GM20431 (cell line): Measurements from ENCODE around the gene PHKG2.
"Not testable (repeated sequence)": the region's sequence is repeated elsewhere in the genome, so short reads cannot be mapped to it uniquely, and the experiment has no call there.

Source experiments
- in situ Hi-C: fragments of 300-500 bp; cut with MseI, MboI; formaldehyde crosslinking; loops from one replicate; pipeline ENCODE4 v1.15.0; 2020; ENCODE audit warnings: low sequenced_read_pairs; ENCODE audit not compliant: unreplicated experiment

The PHKG2 gene

DNA sequence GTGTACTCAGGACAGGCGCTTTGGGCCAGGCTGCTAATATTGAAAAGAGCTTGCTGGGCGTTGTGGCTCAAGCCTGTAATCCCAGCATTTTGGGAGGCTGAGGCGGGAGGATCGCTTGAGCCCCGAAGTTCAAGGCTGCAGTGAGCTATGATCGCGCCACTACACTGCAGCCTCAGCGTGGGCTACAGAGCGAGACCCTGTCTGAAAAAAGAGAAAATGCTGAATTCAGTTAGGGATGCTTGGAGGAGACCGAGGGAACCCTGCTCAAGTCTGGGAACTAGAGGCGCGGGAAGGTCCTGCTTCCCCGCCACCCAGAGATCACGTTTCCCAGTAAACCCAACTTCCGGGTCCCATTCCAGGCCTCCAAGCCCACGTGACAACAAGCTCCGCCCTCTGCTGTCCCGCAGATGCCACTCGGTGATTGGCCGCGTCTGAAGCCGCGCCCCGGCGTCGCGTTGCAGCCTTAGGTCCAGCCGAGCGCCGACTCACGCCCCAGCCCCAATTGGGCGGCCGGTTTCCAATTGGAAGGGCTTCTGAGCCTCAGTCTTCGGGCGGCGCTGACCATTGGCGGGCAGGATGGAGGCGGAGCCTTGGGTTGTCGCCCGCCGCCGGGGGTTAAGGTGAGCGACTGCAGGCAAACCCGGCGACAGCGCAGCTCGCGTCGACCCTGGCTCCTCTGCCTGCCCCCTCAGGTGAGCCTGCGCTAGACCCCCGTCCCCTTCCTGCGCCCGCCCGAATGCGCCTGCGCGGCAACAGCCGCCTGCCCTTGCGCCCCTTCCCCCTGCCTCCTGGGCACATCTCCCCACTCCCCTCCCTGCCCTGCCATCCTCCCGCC is at the start of gene PHKG2:
Gene PHKG2, plus strand, starts transcription at position 627 of the 835 bp plus-strand sequence. CDS start 396 bp downstream, outside the sequence.
- in situ Hi-C loops: no loop called here

- in situ Hi-C loops: no loop called here
These were observed 49.2 kb upstream of the PHKG2 start, which contains the start of gene SRCAP for GRCh38 chr16:30698816-30699614. SRCAP (plus strand) TSS chr16:30699171; CDS start chr16:30700825, 1,654 bp downstream.

DNA sequence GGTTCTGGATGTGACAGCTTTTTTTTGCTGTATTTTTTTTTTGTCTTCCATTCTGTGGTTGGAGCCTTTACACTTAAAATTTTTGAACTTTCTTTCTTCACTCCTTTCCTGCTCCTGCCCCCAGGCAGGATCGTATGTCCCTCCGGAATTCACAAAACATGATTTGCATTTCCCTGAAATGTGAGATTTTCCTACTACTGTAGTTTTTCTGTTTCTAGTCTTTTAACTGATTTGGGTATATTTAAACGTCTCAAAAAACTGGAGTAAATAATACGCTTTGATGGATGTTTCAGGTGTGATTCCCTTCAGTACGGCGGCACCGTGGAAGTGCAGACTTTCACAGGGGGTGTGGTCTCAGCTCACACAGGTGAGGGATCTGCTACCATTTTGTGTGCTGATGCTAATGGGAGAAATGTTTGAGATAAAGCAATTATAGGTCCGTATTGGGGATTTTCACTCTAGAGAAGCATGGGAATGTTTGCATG is 48.6 kb upstream of the PHKG2 start:
- in situ Hi-C loops: no loop called here

- in situ Hi-C loops: no loop called here
These were observed 47.7 kb upstream of the PHKG2 start for GRCh38 chr16:30700491-30700890.

GRCh38 chr16:30700971-30701370 is 47.3 kb upstream of the PHKG2 start:
- in situ Hi-C loops: no loop called here

DNA sequence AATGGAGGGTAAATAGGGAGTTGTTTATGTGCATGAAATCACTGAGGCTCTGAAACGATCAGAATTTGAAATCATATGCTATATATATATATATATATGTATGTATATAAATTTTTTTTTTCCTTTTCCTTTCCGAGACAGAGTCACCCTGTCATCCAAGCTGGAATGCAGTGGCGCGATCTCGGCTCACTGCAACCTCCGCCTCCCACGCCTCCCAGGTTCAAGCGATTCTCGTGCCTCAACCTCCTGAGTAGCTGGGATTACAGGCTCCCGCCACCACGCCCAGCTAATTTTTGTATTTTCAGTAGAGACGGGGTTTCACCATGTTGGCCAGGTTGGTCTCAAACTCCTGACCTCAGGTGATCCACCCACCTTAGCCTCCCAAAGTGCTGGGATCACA is 45.2 kb upstream of the PHKG2 start:
- in situ Hi-C loops: not testable (repeated sequence)

- in situ Hi-C loops: no loop called here
These were observed 44.3 kb upstream of the PHKG2 start for GRCh38 chr16:30703971-30704370.

DNA sequence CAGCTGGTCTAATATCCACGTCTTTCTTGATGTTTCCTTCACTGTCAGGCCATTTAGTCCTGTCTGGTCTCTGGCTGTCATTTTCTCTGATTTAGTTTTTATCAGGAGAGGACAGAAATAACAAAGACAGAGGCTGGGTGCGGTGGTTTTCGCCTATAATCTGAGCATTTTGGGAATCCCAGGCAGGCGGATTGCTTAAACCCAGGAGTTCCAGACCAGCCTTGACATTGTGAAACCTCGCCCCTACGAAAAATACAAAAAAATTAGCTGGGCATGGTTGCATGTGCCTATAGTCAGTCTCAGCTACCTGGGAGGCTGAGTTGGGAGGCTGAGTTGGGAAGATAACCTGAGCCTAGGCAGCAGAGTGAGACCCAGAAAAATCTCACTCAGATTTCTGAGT is 42.2 kb upstream of the PHKG2 start:
- in situ Hi-C loops: no loop called here

GRCh38 chr16:30710971-30711370 is 37.3 kb upstream of the PHKG2 start:
- in situ Hi-C loops: no loop called here

- in situ Hi-C loops: no loop called here
These were observed 36.5 kb upstream of the PHKG2 start for GRCh38 chr16:30711712-30712111.

GRCh38 chr16:30715750-30716445 is 32.3 kb upstream of the PHKG2 start:
- in situ Hi-C loops: no loop called here

DNA sequence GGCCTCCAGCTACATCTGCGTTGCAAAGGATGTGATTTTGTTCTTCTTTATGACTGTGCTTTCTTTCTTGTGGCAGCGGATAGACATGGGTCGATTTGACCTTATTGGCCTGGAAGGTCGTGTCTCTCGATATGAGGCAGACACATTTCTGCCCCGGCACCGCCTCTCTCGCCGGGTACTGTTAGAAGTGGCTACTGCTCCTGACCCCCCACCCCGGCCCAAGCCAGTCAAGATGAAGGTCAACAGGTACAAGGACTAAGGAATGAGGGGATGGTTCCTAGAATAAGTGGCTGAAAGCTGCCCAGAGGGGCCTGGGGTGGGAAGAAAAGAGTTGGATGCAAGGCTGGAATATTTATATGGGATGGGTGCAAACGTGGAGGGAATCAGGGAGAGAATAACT is 28.1 kb upstream of the PHKG2 start:
- in situ Hi-C loops: no loop called here

GRCh38 chr16:30720694-30721093 is 27.5 kb upstream of the PHKG2 start:
- in situ Hi-C loops: no loop called here

GRCh38 chr16:30721167-30721566 is 27.1 kb upstream of the PHKG2 start:
- in situ Hi-C loops: no loop called here

DNA sequence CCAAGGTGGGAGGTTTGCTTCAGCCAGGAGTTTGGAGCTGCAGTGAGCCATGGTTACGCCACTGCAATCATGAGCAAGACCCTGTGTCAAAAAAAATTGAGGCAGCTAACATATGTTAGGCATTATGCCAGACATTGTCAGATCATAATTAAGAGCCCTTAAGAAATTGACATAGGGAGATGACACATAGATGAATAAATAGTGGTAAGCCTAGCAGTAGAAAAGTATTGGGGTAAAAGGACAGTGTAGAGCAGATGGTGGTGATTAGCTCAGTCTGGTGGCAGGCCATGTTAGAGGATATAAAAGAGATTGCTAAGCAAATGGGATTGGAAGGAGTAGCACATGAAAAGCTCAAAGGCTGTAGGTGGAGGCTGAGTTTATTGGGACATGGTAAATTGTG is 26.6 kb upstream of the PHKG2 start:
- in situ Hi-C loops: no loop called here

GRCh38 chr16:30722443-30722842 is 25.8 kb upstream of the PHKG2 start:
- in situ Hi-C loops: no loop called here

DNA sequence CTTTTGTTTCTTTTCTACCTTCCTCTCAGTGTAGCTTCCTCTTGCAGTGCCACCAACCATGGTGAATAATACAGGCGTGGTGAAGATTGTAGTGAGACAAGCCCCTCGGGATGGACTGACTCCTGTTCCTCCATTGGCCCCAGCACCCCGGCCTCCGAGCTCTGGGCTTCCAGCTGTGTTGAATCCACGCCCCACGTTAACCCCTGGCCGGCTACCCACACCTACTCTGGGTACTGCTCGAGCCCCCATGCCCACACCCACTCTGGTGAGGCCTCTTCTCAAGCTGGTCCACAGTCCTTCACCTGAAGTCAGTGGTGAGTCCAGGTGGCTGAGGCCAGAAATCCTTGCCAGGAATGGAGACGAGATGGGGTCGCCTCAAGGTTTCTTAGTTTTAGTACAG is 25.3 kb upstream of the PHKG2 start:
- in situ Hi-C loops: no loop called here

DNA sequence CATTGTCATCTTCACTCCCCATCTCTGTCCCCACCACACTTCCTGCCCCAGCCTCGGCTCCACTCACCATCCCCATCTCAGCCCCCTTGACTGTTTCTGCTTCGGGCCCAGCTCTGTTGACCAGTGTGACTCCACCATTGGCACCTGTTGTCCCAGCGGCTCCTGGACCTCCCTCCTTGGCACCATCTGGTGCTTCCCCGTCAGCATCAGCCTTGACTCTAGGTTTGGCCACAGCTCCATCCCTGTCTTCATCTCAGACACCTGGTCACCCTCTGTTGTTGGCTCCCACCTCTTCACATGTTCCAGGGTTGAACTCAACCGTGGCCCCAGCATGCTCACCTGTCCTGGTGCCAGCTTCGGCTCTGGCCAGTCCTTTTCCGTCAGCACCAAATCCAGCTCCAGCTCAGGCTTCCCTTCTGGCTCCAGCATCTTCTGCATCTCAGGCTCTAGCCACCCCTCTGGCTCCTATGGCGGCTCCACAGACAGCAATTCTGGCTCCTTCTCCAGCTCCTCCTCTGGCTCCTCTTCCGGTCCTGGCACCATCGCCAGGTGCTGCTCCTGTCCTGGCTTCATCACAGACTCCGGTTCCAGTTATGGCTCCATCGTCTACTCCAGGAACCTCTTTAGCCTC is 24.4 kb upstream of the PHKG2 start:
- in situ Hi-C loops: no loop called here

DNA sequence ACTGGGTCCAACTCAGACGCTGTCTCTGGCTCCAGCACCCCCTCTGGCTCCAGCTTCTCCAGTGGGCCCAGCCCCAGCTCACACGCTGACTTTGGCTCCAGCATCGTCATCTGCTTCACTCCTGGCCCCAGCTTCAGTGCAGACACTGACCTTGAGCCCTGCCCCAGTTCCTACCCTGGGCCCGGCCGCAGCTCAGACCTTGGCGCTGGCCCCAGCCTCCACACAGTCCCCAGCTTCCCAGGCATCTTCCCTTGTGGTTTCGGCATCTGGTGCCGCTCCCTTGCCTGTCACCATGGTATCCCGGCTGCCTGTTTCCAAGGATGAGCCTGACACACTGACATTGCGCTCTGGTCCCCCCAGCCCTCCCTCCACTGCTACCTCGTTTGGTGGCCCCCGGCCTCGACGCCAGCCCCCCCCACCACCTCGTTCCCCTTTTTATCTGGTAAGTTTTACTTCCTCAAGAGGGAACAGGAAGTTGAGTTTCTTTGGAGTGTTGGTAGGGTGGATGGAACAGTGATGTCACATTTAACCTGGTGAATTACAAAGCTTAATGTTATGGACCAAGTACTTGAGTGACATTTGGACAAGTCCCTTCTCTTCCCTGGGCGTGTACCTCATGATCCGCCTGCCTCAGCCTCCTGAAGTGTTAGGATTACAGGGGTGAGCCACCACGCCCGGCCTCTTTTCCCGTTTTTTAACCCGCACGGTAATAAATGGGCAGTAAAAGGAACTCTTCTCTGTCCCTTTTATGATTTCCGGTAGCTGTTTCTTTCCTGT is 23.4 kb upstream of the PHKG2 start:
- in situ Hi-C loops: no loop called here
